Calu3 (cell line): ENCODE measurements around the gene ADCY5. TPM values are rescaled to one million over a fixed set of nuclear protein-coding genes. Genes with fewer than 3 reads are reported as not detected.
A peak's percentile ranks its signal among the peaks of the same experiment; 100 is the strongest.

Experiments used
- BruUV-seq: library from RNA; stranded (reverse); fragments of 400-500 nt; replicated peaks from 2 replicates; lab custom pipeline; 2021; lab: Mats Ljungman, UMichigan
- CTCF ChIA-PET: fragments of 300-600 bp; sonication (Branson Sonifier 250); formaldehyde crosslinking; loops from one replicate; lab custom pipeline; 2022; ENCODE audit warnings: antibody characterized with exemption; lab: Charles Lee
- DNase-seq: peaks from one replicate; pipeline ENCODE4 v3.0.0; 2022
- H3K27ac Mint-ChIP-seq: one replicate; pipeline ENCODE4 v1.8.0; 2022; ENCODE audit warnings: mixed read lengths; ENCODE audit not compliant: unreplicated experiment
- H3K27me3 Mint-ChIP-seq: one replicate; pipeline ENCODE4 v1.8.0; 2022; ENCODE audit warnings: mixed read lengths; ENCODE audit not compliant: unreplicated experiment
- H3K36me3 Mint-ChIP-seq: one replicate; pipeline ENCODE4 v1.8.0; 2022; ENCODE audit warnings: mild to moderate bottlenecking, moderate library complexity, mixed read lengths; ENCODE audit not compliant: insufficient read depth, unreplicated experiment
- H3K4me1 Mint-ChIP-seq: one replicate; pipeline ENCODE4 v1.8.0; 2022; ENCODE audit warnings: mild to moderate bottlenecking, low read depth, mixed read lengths; ENCODE audit not compliant: unreplicated experiment
- H3K4me3 Mint-ChIP-seq: one replicate; pipeline ENCODE4 v1.8.0; 2022; ENCODE audit warnings: mild to moderate bottlenecking, low read depth, moderate library complexity, mixed read lengths; ENCODE audit not compliant: unreplicated experiment
- H3K9me3 Mint-ChIP-seq: one replicate; pipeline ENCODE4 v1.8.0; 2022; ENCODE audit warnings: low read depth, mixed read lengths; ENCODE audit not compliant: unreplicated experiment
- CTCF ChIP-seq: fragments of 200-600 bp; IDR thresholded peaks from one replicate; pipeline ENCODE4 v1.8.0; 2022; ENCODE audit warnings: antibody characterized with exemption; ENCODE audit not compliant: unreplicated experiment
- intact Hi-C: fragments of 100-400 bp; cut with micrococcal nuclease; formaldehyde crosslinking; loops from one replicate; pipeline ENCODE4 v1.10.0; 2022; ENCODE audit not compliant: unreplicated experiment
- total RNA-seq: library from RNA; stranded (reverse); gene quantifications from 2 replicates; pipeline ENCODE4 v1.2.3, GENCODE V29; 2022

ADCY5 gene
- total RNA-seq, 1 experiment from 2014 or later, result 2.5 TPM

GRCh38 chr3:123301331-123302184 is 147.3 kb downstream of the ADCY5 start:
- no peak for TF ChIP-seq CTCF
- intact Hi-C loops, result no loop called here
- Mint-ChIP-seq H3K27ac (no peak overlapping the region), H3K27me3 (peaks cover 22% of the 10 kb centered on the region), H3K9me3 (peaks cover 4% of the 10 kb centered on the region), H3K4me1 (peaks cover 12% of the 10 kb centered on the region), H3K36me3 (peaks cover 5% of the 10 kb centered on the region), H3K4me3 (no peak overlapping the region)
- CTCF ChIA-PET, result no interaction called here
- no TSS peak for BruUV-seq
- DNase-seq, result no peak

GRCh38 chr3:123300583-123300982 is 148.3 kb downstream of the ADCY5 start:
- CTCF ChIA-PET, result no interaction called here
- Mint-ChIP-seq H3K9me3 (peaks cover 4% of the 10 kb centered on the region), H3K27me3 (peaks cover 28% of the 10 kb centered on the region), H3K36me3 (peaks cover 5% of the 10 kb centered on the region), H3K4me1 (peaks cover 12% of the 10 kb centered on the region), H3K27ac (no peak overlapping the region), H3K4me3 (no peak overlapping the region)
- intact Hi-C loops, result no loop called here
- no peak for TF ChIP-seq CTCF
- DNase-seq, result no peak
- BruUV-seq, result no TSS peak

GRCh38 chr3:123300056-123300455 is 148.8 kb downstream of the ADCY5 start:
- no peak for DNase-seq
- intact Hi-C loops, result no loop called here
- no peak overlapping the region for H3K27ac Mint-ChIP-seq
- H3K9me3 Mint-ChIP-seq, result peaks cover 4% of the 10 kb centered on the region
- no peak for TF ChIP-seq CTCF
- no peak overlapping the region for H3K4me3 Mint-ChIP-seq
- peaks cover 12% of the 10 kb centered on the region for H3K4me1 Mint-ChIP-seq
- peaks cover 5% of the 10 kb centered on the region for H3K36me3 Mint-ChIP-seq
- H3K27me3 Mint-ChIP-seq, result peaks cover 33% of the 10 kb centered on the region
- BruUV-seq, result no TSS peak
- CTCF ChIA-PET, result no interaction called here

GRCh38 chr3:123299581-123299980 is 149.3 kb downstream of the ADCY5 start:
- TF ChIP-seq CTCF, result no peak
- no TSS peak for BruUV-seq
- peaks cover 5% of the 10 kb centered on the region for H3K36me3 Mint-ChIP-seq
- peak overlapping the region; percentile 56 for H3K27ac Mint-ChIP-seq
- intact Hi-C loops, result no loop called here
- peaks cover 38% of the 10 kb centered on the region for H3K27me3 Mint-ChIP-seq
- H3K9me3 Mint-ChIP-seq, result peaks cover 4% of the 10 kb centered on the region
- peaks cover 12% of the 10 kb centered on the region for H3K4me1 Mint-ChIP-seq
- no peak for DNase-seq
- H3K4me3 Mint-ChIP-seq, result no peak overlapping the region
- CTCF ChIA-PET, result interaction anchor here (1.2 kb wide), 1 partner anchor 13 kb away, joined by 4 read pairs; no protein-coding TSS in a partner anchor
